ENCODE measurements around the gene NEDD4.

GRCh38 chr15:55823699-55824340 is 169.6 kb downstream of the NEDD4 start:
- TF ChIP-seq CTCF (IDR thresholded peaks at IDR 0.05): no peak
- TF ChIP-seq POLR2A (IDR thresholded peaks at IDR 0.05): no peak
